H1 (cell line): ENCODE data around the gene RAB1B. TPM values are rescaled to one million over a fixed set of nuclear protein-coding genes. Genes with fewer than 3 reads are reported as not detected.

Experiments
- CBX5 ChIP-seq: fragments of 300-800, 300-1000 bp; sonication (generic); IDR thresholded peaks from 2 replicates; pipeline ENCODE4 v1.7.1; 2016; ENCODE audit warnings: antibody characterized with exemption, low read length, low read depth
- CHD7 ChIP-seq: fragments of 300-600 bp; sonication (generic); IDR thresholded peaks from 2 replicates; pipeline ENCODE4 v1.7.1; 2012; ENCODE audit warnings: low read length, moderate library complexity, mild to moderate bottlenecking, inconsistent platforms; ENCODE audit not compliant: insufficient replicate concordance
- EGR1 ChIP-seq: IDR thresholded peaks from 2 replicates; pipeline ENCODE4 v1.6.1; 2011; ENCODE audit warnings: low read depth, low read length, borderline replicate concordance
- RXRA ChIP-seq: IDR thresholded peaks from 2 replicates; pipeline ENCODE4 v1.6.1; 2011; ENCODE audit warnings: low read depth, mild to moderate bottlenecking, low read length, moderate library complexity; ENCODE audit not compliant: insufficient read depth
- TBP ChIP-seq: IDR thresholded peaks from 2 replicates; pipeline ENCODE4 v1.6.1; 2011; ENCODE audit warnings: low read depth, low read length, improper control_type of control experiment
- polyA plus RNA-seq, 7 experiments: library from polyadenylated mRNA; depleted of rRNA in 3 of 7; stranded (reverse) in 5 of 7; unstranded in 2 of 7; fragments of >200 nt in 5 of 7; fragments of 200-250 nt in 2 of 7; gene quantifications; 1 replicate in 5 of 7; 2 replicates in 1 of 7; 4 replicates in 1 of 7; pipeline versions ENCODE4 v1.2.1 to v1.2.3, GENCODE V29; 2011 to 2013; ENCODE audit warnings: missing spikeins in 2 of 7, mixed read lengths in 2 of 7
- total RNA-seq: library from RNA; stranded (reverse); fragmentation: NEBNext Ultra II Directional; extraction: Animal tissue kit (Norgen Biotek cat#: 25700); gene quantifications from 2 replicates; pipeline ENCODE4 v1.2.1, GENCODE V29; 2021

Gene RAB1B
- total and polyA plus RNA-seq, 2 of the 8 experiments (the other 6 are each of a cell fraction or from before 2014, with no cell fraction given), result 100 to 217 TPM

- TF ChIP-seq CHD7, result no peak
- TF ChIP-seq TBP, result no peak
- no peak for TF ChIP-seq RXRA
- TF ChIP-seq CBX5, result no peak
- no peak for TF ChIP-seq EGR1
Observed at GRCh38 chr11:66235141-66235540, 33.3 kb upstream of the RAB1B start (continued).
